GM12872 (cell line): ENCODE data around the gene PCDHB9.
"Not testable (repeated sequence)": the region's sequence is repeated elsewhere in the genome, so short reads cannot be mapped to it uniquely, and the experiment has no call there.

Experiments
- CTCF ChIP-seq: IDR thresholded peaks from 3 replicates; pipeline ENCODE4 v1.5.1; 2011; ENCODE audit warnings: low read depth, mild to moderate bottlenecking, low read length, moderate library complexity; ENCODE audit not compliant: insufficient read depth

Gene PCDHB9

GRCh38 chr5:141208478-141208877 lies 21.5 kb downstream of the PCDHB9 start, which contains the start of gene PCDHB12:
TSS of gene PCDHB12 (plus strand) at chr5:141208719. CDS start at chr5:141208908, 189 bp downstream.
- TF ChIP-seq CTCF: no peak

- TF ChIP-seq CTCF: not testable (repeated sequence)
Observed at GRCh38 chr5:141213656-141214339, 26.8 kb downstream of the PCDHB9 start, which contains the start of gene PCDHB13. TSS of gene PCDHB13 (plus strand) at chr5:141213919. CDS start at chr5:141214124, 205 bp downstream.

GRCh38 chr5:141223112-141223783 lies 36.3 kb downstream of the PCDHB9 start, which contains the start of gene PCDHB14:
TSS of gene PCDHB14 (plus strand) at chr5:141223343. CDS start at chr5:141223506, 163 bp downstream.
- no peak for TF ChIP-seq CTCF

GRCh38 chr5:141234109-141234667 lies 47.2 kb downstream of the PCDHB9 start:
- no peak for TF ChIP-seq CTCF

- no peak for TF ChIP-seq CTCF
Observed at GRCh38 chr5:141236516-141237313, 49.8 kb downstream of the PCDHB9 start.
